Left ventricle myocardium inferior (tissue), 1 donor: ENCODE data around the gene PPL. TPM values are rescaled to one million over a fixed set of nuclear protein-coding genes. Genes with fewer than 3 reads are reported as not detected.
"Not testable (repeated sequence)": the region's sequence is repeated elsewhere in the genome, so short reads cannot be mapped to it uniquely, and the experiment has no call there.

ENCODE experiments used
- DNase-seq: peaks from one replicate; pipeline ENCODE4 v3.0.0-alpha.2; 2020
- H3K27ac ChIP-seq: fragments of 200-600 bp; replicated peaks from 2 replicates; pipeline ENCODE4 v1.8.0; 2021
- H3K27me3 ChIP-seq: fragments of 200-600 bp; 2 replicates; pipeline ENCODE4 v1.8.0; 2021; ENCODE audit warnings: low read depth
- H3K36me3 ChIP-seq: fragments of 200-600 bp; 2 replicates; pipeline ENCODE4 v1.8.0; 2021
- H3K4me1 ChIP-seq: fragments of 200-600 bp; 2 replicates; pipeline ENCODE4 v1.8.0; 2021
- H3K4me3 ChIP-seq: fragments of 200-600 bp; 2 replicates; pipeline ENCODE4 v1.8.0; 2021; ENCODE audit warnings: mild to moderate bottlenecking, moderate library complexity
- H3K9me3 ChIP-seq: fragments of 200-600 bp; replicated peaks from 2 replicates; pipeline ENCODE4 v1.8.0; 2021
- CTCF ChIP-seq: fragments of 200-600 bp; IDR thresholded peaks from 2 replicates; pipeline ENCODE4 v1.8.0; 2021; ENCODE audit warnings: antibody characterized with exemption, mild to moderate bottlenecking, borderline replicate concordance
- intact Hi-C: fragments of 100-400 bp; cut with micrococcal nuclease; formaldehyde crosslinking; loops from one replicate; pipeline ENCODE4 v1.11.0; 2022
- total RNA-seq: library from RNA; stranded (reverse); fragmentation: NEBNext Ultra II Directional; extraction: Animal tissue kit (Norgen Biotek cat#: 25700); gene quantifications from one replicate; pipeline ENCODE4 v1.2.1, GENCODE V29; 2021
- donor health status: DM: no; HTN: yes; CAD: no; lungs with severe emphysema.

PPL gene
- total RNA-seq, 1 donor from 2014 or later: 7.6 TPM

GRCh38 chr16:4933433-4933832 is 3.5 kb downstream of the PPL start:
- TF ChIP-seq CTCF: no peak
- H3K36me3 ChIP-seq: no peaks in the 10 kb centered on the region
- intact Hi-C loops: no loop called here
- H3K27me3 ChIP-seq: peaks cover 32% of the 10 kb centered on the region
- peaks cover 30% of the 10 kb centered on the region for H3K4me1 ChIP-seq
- DNase-seq: no peak
- H3K9me3 ChIP-seq: no peaks in the 10 kb centered on the region
- no peak overlapping the region for H3K27ac ChIP-seq
- H3K4me3 ChIP-seq: no peak overlapping the region

DNA sequence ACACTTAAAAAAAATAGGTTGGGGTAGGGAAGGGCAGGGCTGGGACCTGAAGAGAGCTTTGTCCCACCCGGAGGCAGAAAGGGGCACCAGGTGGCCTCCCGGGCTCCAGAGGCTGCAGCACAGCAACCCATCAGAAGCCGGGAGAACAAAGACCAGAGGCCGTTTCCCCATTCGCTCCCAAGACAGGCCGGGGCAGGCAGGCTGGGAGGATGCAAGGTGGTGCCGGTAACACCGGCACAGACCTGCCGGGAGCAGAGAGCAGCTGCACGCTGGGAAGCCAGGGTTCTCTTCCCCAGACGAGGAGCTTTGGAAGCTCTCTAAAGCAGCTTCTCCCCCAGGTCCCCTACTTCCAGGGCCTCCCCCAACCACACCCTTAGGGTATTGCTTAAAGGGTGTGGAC is 5.6 kb downstream of the PPL start:
- no peak for DNase-seq
- Histone ChIP-seq H3K4me3 (no peak overlapping the region), H3K4me1 (peaks cover 26% of the 10 kb centered on the region), H3K27ac (no peak overlapping the region), H3K9me3 (peaks cover 15% of the 10 kb centered on the region), H3K36me3 (peaks cover 6% of the 10 kb centered on the region), H3K27me3 (peaks cover 19% of the 10 kb centered on the region)
- no peak for TF ChIP-seq CTCF
- intact Hi-C loops: no loop called here

- DNase-seq, H3K4me3 ChIP-seq, H3K27me3 ChIP-seq, H3K36me3 ChIP-seq, intact Hi-C loops, H3K27ac ChIP-seq: not testable (repeated sequence)
- Histone ChIP-seq H3K9me3 (peaks cover 17% of the 10 kb centered on the region), H3K4me1 (peaks cover 15% of the 10 kb centered on the region)
Measured at GRCh38 chr16:4929619-4930018, 7.3 kb downstream of the PPL start.

DNA sequence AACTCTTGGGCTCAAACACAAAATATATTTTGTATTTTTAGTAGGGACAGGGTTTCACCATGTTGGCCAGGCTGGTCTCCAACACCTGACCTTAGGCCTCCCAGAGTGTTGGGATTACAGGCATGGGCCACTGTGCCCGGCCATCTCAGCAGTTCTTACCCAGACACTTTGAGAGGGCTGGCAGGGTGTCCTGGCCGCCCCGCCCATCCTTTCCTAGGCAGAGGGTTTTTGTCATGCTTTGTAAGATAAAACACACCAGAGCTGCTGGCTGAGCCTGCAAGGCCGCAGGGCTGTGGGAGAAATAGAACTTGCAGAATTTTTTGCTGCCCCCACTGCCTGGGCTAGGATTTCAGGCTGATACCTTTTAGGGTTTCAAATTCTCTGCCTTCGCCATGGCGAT is 8.7 kb downstream of the PPL start:
- H3K9me3 ChIP-seq: peaks cover 17% of the 10 kb centered on the region
- no peak overlapping the region for H3K4me3 ChIP-seq
- intact Hi-C loops: no loop called here
- no peaks in the 10 kb centered on the region for H3K27me3 ChIP-seq
- peaks cover 6% of the 10 kb centered on the region for H3K36me3 ChIP-seq
- TF ChIP-seq CTCF: no peak
- no peak overlapping the region for H3K27ac ChIP-seq
- no peak for DNase-seq
- peaks cover 9% of the 10 kb centered on the region for H3K4me1 ChIP-seq

DNA sequence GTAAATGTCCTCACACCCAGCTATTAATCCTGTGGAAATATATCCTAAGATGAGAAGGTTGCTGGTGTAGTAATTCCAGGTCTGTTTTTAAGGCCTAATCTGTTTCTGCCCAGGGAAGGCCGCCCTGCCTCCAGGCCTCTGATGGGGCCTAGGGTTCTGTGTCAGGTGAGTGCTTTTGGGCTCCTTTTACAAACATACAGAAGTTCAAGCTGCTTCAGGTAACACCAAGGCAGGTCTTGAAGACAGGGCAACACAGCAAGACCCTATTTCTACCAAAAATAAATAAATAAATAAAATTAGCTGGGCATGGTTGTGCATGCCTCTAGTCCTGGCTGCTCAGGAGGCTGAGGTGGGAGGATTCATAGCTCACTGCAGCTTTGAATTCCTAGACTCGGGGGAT is 9.3 kb downstream of the PPL start:
- Histone ChIP-seq H3K27me3 (no peaks in the 10 kb centered on the region), H3K9me3 (peaks cover 17% of the 10 kb centered on the region), H3K27ac (no peak overlapping the region), H3K36me3 (peaks cover 6% of the 10 kb centered on the region), H3K4me3 (no peak overlapping the region), H3K4me1 (peaks cover 7% of the 10 kb centered on the region)
- DNase-seq: no peak
- intact Hi-C loops: no loop called here
- TF ChIP-seq CTCF: no peak

- Histone ChIP-seq H3K27ac (no peak overlapping the region), H3K36me3 (peaks cover 6% of the 10 kb centered on the region), H3K9me3 (peaks cover 17% of the 10 kb centered on the region), H3K4me3 (no peak overlapping the region), H3K4me1 (peaks cover 7% of the 10 kb centered on the region), H3K27me3 (no peaks in the 10 kb centered on the region)
- TF ChIP-seq CTCF: no peak
- no peak for DNase-seq
- intact Hi-C loops: no loop called here
Measured at GRCh38 chr16:4926928-4927327, 10.0 kb downstream of the PPL start.
